Activated gamma-delta T cell treated with anti-CD3 and anti-CD28 coated beads, Interleukin-2, amount 50 U/mL, for 16 hours (primary cell): ENCODE data around the gene PAQR7.

Experiments used
- DNase-seq: peaks from one replicate; pipeline ENCODE4 v3.0.0-alpha.2; 2020; ENCODE audit warnings: low read depth

The PAQR7 gene

DNA sequence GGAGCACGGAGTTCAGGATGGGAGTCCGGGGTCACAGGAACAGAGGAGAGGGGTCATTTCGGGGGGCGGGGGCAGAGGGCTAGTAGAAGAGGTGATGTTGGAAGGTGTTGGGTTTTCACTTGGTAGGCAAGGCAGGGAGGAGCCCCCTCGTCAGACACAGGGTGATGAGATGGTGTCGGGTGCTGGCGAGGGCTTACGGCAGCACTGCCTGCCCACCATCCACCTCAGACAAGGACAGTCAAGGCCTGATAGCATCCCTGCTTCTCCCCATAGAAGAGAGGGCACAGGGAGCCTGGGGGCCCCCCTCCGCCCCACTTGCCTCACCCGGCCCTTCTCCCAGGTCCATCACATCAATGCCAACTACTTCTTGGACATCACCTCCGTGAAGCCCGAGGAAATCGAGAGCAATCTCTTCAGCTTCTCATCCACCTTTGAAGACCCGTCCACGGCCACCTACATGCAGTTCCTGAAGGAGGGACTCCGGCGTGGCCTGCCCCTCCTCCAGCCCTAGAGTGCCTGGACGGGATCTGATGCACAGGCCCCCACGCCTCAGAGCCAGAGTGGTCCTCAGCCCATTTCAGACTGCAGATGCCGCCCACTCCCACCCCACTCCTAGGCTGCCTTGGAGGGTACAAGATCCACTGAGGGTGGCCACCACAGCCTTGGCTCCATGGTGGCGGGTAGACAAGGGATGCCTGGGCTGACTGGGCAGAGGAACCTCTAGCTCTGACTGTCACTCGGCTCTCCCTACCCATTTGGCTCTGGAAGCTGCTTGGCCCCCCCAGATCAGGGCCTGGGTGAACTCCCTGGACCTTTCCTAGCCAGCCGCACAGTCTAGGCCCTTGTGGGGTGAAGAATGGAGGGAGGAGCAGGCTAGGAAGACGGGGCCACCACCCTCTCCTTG lies 60.0 kb downstream of the PAQR7 start:
- no peak for DNase-seq

DNA sequence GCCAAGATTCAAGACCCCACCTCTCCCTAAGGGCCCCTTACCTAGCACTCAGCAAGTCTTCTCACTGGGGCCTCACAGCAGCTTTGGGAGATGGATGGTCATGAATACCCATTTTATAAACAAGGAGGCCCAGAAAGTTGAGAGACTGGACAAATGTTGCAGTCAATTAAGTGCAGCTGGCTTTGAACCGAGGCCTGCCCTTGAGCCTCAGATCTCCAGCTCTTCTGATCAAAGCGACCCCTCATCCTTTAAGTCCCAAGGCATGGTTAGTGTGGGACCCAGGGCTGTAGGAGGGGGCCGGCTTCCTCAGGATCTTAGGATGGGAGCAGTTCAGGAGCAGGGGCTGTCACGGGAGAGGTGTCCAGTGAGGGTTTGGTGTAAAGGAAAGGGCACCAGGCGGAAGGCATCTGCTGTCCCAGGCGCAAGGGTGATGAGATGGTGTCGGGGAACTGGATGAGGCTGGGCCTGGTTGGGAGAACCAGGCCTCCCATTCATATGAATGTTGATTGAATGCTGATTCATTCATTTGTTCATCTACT lies 60.9 kb downstream of the PAQR7 start:
- DNase-seq, result no peak

DNA sequence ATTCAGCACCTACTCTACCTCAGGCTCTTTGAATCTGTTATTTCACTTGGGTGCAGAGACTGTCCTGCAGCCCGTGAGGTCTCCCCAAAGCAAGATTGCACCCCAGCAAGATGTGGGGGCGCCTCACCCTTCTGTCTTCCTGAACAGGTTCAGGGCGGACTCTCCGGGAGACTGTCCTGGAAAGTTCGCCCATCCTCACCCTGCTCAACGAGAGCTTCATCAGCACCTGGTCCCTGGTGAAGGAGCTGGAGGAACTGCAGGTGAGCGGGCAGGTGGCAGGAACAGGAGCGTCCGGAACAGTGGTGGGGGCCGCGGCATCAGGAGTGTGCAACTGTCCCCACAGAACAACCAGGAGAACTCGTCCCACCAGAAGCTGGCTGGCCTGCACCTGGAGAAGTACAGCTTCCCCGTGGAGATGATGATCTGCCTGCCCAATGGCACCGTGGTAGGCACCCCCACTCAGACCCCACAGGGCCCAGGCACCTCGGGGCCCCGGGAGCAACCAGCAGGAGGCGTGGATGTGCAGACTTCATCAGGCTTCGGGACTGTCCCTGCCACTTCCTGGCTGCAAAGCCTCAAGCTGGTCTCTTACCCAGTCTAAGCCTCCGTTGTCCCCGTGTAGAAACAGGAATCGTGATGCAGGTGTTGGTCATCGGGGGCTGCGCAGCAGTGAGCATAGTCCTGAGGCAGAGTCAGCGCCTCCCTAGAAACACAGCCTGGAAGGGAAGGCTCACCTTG lies 61.6 kb downstream of the PAQR7 start:
- DNase-seq, result no peak

DNA sequence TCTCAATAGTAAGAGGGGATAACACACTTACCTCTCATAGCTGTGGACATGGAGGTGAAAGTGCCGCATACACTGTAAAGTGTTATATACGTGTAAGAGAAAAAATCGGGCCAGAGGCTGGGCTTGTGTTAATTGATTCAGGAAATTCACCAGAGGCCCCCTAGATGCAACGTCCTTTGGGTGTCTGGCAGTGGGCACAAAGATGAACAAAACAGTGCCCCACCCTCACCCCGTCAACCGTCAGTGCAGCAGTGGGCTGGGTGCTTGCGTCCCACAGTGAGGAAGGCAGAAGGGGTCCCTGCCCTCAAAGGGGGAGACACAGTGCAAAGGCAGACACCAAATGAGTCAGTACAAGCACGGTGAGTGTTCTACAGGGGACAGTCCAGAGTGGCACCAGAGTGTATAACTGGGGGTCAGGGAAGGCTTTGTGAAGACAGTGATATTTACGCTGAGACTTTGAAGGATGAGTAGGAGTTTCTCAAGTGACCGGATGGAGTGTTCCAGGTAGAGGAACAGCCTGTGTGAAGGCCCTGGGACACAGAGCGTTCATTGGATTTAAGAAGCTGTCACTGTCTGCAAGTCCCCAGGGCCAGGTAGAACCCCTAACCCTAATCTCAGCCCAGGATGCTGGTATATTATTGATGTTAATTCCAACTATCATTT lies 62.3 kb downstream of the PAQR7 start:
- no peak for DNase-seq
